ENCODE measurements around the gene PAGR1. TPM values are rescaled to one million over a fixed set of nuclear protein-coding genes. Genes with fewer than 3 reads are reported as not detected.
"Not testable (repeated sequence)": the region's sequence is repeated elsewhere in the genome, so short reads cannot be mapped to it uniquely, and the experiment has no call there.

Gene PAGR1
- total RNA-seq, 1 donor from 2014 or later: 38.9 TPM

DNA sequence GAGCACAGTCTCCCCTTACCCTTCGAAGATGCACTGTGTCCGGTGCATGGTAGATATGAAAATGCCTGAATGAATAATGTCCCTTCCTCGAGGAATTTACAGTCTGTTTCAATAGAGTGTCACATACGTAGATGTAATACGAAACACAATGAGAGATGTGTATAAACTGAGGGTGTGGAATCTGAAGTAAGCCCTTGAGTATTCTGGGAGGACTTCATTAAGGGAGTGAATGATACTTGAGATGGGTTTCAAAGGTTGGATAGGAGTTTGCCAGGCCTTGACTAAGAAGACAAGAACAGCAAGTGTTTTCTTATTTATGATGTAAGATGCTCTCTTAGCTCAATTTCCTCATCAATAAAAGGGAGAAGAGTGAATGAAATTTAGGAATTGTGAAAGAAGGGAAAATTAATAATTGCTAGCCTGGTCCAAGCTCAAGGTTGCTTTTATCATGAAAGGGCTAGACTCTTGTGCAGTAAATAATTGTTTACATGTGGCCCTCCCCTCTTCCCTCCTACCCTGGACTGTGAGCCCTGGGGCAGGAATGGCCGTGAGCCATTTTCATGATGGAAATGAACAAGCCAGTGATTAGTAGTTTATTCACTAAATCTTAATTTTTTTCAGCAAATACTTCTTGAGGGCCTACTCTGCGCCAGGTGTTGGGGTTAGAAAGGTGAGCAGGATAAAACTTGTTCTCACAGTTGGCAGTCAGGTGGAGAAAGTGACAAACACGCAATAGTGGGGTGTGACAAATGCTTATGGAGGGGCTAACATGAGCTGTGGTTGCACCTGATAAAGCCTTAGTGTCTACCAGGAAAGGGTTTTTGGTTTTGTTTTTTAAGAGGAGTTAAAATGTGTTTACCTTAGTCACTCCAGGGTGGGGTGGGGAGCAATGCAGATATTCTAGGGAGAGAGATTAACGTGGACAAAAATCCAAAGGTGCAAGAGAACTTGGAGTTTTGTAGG is 23.8 kb upstream of the PAGR1 start:
- DNase-seq (ENCODE audit: low spot score): no peak

- DNase-seq (ENCODE audit: low spot score): not testable (repeated sequence)
Measured at GRCh38 chr16:29793153-29793552, 22.8 kb upstream of the PAGR1 start.

DNA sequence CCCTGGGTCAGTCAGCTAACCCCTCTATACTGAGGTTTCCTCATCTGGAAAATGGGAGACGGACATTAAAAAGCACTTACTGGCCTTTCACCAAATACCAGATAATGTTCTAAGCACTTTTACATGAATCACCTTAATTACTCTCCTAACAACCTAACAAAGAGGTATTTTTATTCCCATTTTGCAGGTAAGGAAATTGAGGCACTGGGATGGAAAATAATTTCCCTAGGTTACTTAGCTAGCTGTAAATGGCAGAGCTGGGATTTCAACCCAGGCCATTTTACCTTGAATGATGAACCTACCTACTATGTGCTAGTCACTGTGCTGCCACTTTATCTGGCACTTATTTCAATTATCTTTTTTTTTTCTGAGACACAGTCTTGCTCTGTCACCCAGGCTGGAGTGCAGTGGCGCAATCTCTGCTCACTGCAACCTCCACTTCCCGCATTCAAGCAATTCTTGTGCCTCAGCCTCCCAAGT is 21.7 kb upstream of the PAGR1 start:
- no peak for DNase-seq (ENCODE audit: low spot score)

GRCh38 chr16:29802416-29802935 is 13.5 kb upstream of the PAGR1 start:
- DNase-seq (ENCODE audit: low spot score): no peak

GRCh38 chr16:29804020-29804419 is 11.9 kb upstream of the PAGR1 start:
- DNase-seq (ENCODE audit: low spot score): no peak

- DNase-seq (ENCODE audit: low spot score): no peak
Measured at GRCh38 chr16:29804455-29805231, 11.3 kb upstream of the PAGR1 start.

DNA sequence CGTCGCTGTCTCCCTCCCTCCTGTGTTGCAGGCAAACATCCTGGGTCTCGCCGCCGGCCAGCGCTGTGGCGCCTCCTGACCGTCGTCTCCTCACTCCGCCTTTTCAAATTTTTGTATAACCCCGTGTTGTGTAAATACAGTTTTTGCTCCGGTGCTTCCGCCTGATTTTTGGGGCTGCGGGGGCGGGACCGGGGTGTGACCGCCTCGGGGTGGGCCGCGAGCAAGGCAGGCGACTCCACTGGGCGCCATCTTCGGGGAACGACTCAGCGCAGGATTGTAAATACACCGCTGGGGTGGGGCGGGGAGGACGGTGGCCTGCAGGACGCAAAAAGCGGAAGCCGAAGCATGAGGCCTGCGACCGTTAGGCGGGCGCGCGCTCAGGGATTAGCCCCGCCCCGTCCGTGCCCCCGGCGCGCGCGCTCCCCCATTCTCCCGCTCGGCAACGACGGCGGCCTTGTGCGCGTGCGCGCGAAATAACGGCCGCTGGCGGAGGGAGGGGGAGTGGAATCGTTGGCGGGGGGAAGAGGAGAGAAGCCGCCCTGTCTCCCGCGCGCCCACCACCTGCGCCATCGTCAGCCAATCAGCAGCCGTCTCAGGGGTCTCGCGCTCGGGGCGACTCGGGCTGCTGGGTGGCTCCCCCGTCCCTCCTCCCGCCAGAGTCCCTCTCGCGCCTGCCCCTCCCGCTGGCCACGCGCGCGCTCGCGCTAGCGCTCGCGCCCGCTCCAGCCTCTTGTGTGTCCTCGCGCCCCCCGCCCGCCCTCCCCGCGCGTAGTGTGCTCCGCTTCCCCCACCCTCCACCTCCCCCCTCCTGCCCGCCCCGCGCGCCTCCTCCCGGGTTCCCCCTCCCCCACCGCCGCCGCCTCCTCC is 10.5 kb upstream of the PAGR1 start:
- DNase-seq (ENCODE audit: low spot score): peak; percentile 98

GRCh38 chr16:29806099-29806579 is 9.8 kb upstream of the PAGR1 start, which contains the start of gene MAZ:
Gene MAZ, plus strand, starts transcription at chr16:29806529. Its CDS starts 173 bp downstream, at chr16:29806702.
- no peak for DNase-seq (ENCODE audit: low spot score)

DNA sequence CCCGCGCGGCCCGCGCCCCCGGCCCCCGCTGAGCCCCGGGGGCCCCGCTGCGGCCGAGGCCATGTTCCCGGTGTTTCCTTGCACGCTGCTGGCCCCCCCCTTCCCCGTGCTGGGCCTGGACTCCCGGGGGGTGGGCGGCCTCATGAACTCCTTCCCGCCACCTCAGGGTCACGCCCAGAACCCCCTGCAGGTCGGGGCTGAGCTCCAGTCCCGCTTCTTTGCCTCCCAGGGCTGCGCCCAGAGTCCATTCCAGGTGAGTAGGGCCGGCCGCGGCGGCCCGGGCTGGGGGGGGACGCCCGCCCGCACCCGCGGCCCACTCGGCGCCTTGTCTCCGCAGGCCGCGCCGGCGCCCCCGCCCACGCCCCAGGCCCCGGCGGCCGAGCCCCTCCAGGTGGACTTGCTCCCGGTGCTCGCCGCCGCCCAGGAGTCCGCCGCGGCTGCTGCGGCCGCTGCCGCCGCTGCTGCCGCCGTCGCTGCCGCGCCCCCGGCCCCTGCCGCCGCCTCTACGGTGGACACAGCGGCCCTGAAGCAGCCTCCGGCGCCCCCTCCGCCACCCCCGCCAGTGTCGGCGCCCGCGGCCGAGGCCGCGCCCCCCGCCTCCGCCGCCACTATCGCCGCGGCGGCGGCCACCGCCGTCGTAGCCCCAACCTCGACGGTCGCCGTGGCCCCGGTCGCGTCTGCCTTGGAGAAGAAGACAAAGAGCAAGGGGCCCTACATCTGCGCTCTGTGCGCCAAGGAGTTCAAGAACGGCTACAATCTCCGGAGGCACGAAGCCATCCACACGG is 9.1 kb upstream of the PAGR1 start:
- DNase-seq (ENCODE audit: low spot score): no peak

DNA sequence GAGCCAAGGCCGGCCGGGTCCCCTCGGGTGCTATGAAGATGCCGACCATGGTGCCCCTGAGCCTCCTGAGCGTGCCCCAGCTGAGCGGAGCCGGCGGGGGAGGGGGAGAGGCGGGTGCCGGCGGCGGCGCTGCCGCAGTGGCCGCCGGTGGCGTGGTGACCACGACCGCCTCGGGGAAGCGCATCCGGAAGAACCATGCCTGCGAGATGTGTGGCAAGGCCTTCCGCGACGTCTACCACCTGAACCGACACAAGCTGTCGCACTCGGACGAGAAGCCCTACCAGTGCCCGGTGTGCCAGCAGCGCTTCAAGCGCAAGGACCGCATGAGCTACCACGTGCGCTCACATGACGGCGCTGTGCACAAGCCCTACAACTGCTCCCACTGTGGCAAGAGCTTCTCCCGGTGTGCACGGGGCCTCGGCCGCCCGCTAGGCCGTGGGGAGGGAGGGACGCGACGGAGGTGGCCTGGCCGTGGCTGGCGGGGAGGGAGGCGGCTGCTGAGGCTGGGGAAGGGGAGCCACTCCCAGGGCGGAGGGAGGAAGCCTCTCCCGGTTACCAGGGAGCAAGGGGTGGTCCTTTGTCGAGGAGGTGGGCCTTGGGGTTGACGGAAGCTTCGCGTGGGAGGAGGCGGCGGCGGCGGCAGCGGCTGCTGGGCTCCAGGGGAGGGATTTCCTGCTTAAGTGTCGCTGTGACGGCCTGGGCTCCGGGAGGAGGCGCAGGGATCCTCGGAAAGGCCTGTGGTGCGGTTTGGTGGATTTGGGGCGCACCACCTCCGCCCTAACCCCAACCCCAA is 8.3 kb upstream of the PAGR1 start:
- peak; percentile 92 for DNase-seq (ENCODE audit: low spot score)

DNA sequence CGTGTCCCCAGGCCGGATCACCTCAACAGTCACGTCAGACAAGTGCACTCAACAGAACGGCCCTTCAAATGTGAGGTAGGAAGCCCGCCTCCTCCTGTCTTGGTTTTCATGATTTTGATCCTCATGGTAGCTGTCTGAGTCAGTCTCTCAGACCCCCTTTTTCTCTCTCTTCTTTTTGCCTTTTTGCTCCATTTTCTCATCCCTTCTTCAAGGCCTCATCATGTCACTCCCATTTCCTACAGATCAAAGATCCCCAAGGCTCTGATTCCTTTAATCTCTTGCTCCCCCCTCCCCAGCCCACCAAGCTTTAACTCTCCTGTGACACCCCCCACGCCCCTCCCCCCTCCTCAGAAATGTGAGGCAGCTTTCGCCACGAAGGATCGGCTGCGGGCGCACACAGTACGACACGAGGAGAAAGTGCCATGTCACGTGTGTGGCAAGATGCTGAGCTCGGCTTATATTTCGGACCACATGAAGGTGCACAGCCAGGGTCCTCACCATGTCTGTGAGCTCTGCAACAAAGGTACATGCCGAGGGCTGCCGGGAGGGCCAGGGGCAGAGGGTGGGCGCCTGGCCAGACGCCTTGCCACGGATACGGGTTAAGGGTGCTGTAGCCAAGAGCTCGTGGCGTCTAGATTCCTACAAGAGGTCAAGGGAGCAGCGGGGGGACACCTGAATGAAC is 7.6 kb upstream of the PAGR1 start:
- no peak for DNase-seq (ENCODE audit: low spot score)

GRCh38 chr16:29809031-29809747 is 6.8 kb upstream of the PAGR1 start:
- DNase-seq (ENCODE audit: low spot score): no peak

DNA sequence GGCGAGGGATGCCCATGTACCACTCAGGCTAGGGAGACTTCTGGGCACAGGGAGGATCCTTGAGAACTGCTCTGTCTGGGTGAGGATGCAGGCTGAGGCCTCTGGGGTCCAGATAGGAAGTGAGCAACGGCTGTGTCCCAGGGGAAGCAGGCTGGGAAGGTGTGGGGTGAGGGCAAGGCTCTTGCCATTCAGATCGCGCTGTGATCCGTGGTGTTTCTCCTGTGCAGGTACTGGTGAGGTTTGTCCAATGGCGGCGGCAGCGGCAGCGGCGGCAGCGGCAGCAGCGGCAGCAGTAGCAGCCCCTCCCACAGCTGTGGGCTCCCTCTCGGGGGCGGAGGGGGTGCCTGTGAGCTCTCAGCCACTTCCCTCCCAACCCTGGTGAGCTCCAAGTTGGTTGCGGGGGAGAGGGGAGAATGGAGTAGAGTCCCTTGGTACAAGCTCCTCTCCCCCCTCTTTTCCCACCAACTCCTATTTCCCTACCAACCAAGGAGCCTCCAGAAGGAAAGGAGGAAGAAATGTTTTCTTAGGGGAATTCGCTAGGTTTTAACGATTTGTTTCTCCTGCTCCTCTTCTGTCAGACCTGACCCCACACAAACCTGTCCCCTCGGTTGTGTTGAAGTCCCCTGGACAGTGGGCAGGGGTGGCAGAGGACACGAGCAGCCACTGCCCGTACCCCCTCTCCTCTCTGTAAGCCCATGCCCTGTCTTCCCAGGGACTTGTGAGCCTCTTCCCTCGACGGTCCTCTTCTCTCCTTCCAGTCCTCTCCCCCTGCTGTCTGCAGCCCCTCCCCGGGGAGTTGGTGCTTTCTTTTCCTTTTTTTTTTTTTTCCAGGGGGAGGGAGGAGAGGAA is 5.9 kb upstream of the PAGR1 start:
- no peak for DNase-seq (ENCODE audit: low spot score)

DNA sequence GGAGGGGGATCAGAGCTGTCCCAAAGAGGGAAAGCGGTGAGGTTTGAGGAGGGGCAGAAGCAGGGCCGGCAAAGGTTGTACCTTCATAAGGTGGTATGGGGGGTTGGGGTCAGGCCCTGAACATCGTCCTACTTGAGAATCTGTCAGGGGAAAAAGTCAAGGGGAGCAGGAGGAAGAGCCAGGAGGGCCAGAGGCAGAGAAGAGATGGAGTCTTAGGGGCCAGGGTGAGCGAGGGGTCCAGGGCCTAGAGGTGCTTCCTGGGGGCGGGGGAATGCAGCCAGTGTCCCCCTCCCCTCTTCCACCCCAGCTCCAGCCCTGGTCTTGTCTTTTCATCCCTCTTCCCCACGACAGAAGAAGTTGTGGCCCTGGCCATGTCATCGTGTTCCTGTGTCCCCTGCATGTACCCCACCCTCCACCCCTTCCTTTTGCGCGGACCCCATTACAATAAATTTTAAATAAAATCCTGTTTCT is 5.2 kb upstream of the PAGR1 start:
- DNase-seq (ENCODE audit: low spot score): no peak

GRCh38 chr16:29811170-29811895 is 4.6 kb upstream of the PAGR1 start:
- peak; percentile 95 for DNase-seq (ENCODE audit: low spot score)

GRCh38 chr16:29811896-29812665 is 3.9 kb upstream of the PAGR1 start, which contains the start of gene PRRT2:
Gene PRRT2, plus strand, starts transcription at chr16:29812193. Its CDS starts 862 bp downstream, at chr16:29813055.
- DNase-seq (ENCODE audit: low spot score): no peak

All from mucosa of gallbladder (tissue), 1 donor.